ENCODE results near the gene SUPT6H.

DNA sequence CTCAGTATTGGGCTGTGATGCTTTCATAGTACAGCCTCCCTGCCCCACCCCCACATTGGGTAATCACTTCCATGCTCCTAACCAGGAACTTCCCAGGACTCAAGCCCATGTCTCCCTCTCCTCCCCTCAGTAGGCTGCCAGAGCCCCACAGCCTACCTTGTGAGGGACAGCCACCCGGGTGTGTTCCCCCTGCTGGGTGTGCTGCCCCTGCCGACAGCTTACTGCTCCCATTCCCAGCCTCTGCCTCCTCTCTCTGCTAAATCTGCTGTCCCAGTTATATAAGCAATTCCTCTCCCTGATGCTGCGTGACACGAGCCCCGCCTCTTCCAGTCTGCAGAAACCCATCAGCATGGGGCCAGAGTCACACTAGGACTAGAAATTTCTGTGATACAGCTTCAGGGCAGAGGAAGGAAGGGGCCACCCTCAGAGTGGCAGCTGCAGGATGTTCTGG lies 48.0 kb upstream of the SUPT6H start, which contains the start of gene RSKR:
- no peak for TF ChIP-seq CTCF (conservative IDR thresholded peaks at IDR 0.05)
- no peak for TF ChIP-seq EZH2 (IDR thresholded peaks at IDR 0.05; ENCODE audit: low read depth)
